BJ (cell line): Measurements from ENCODE around the gene NFIX. TPM values are rescaled to one million over a fixed set of nuclear protein-coding genes. Genes with fewer than 3 reads are reported as not detected.

Source experiments
- CTCF ChIA-PET: fragments of 350-600 bp; formaldehyde crosslinking; extraction: SDS; loops from one replicate; lab custom pipeline; 2021; ENCODE audit warnings: antibody characterized with exemption, inconsistent platforms; lab: Yijun Ruan, JAX
- POLR2A ChIA-PET: fragments of 300-600 bp; sonication (Branson Sonifier 250); formaldehyde crosslinking; extraction: SDS; loops from one replicate; lab custom pipeline; 2021; ENCODE audit warnings: antibody characterized with exemption; lab: Charles Lee
- DNase-seq: peaks from one replicate; pipeline ENCODE4 v3.0.0-alpha.2; 2011; ENCODE audit warnings: low read depth
- H3K27me3 ChIP-seq: 2 replicates; pipeline ENCODE4 v1.6.0; 2011; ENCODE audit warnings: low read length; ENCODE audit not compliant: control insufficient read depth, insufficient read depth
- H3K36me3 ChIP-seq: 2 replicates; pipeline ENCODE4 v1.5.1; 2011; ENCODE audit warnings: low read length; ENCODE audit not compliant: control insufficient read depth, insufficient read depth
- H3K4me3 ChIP-seq: 2 replicates; pipeline ENCODE4 v1.5.1; 2011; ENCODE audit warnings: low read depth, mild to moderate bottlenecking, control low read depth, low read length
- CTCF ChIP-seq: IDR thresholded peaks from 2 replicates; pipeline ENCODE4 v1.5.1; 2011; ENCODE audit warnings: low read depth, mild to moderate bottlenecking, control low read depth, inconsistent platforms, low read length, moderate library complexity; ENCODE audit not compliant: insufficient read depth
- polyA plus RNA-seq: library from polyadenylated mRNA; depleted of rRNA; stranded (reverse); fragments of >200 nt; gene quantifications from 2 replicates; pipeline ENCODE4 v1.2.3, GENCODE V29; 2011

NFIX gene
- polyA plus RNA-seq, 1 experiment = 29.4 TPM

DNA sequence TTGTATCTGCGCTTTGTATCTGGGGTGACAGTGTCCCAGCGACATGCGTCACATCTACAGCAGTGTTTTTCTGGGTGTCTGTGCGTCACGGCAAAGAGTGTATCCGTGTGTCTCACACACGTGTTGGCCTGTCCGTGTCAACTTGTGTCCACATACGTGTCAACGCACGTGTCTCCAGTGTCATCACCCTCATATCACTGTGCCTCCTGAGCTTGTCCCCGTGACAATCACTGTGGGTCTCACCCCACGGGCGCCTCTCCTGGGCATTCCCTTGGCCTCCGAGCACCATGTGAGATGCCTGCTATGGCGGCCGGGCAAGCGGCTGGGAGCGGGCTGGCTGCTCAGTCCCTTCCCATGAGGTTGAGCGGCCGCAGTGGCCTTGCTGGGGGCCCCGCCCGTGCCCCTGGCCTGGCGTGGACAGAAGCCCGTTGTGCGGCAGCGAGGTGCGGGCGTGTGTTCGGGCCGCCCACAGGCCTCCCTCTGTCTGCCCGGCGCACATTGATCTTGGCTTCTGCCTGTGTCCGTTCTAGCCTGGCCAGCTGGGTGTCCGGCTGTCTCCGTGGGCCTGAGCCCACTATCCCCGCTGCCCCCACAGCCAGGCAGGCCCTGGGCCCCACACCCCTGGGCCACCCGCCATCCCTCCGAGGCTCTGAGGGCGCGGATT, 6.4 kb downstream of the NFIX start:
- ChIA-PET POLR2A (no interaction called here), CTCF (interaction anchor here (3.0 to 5.4 kb wide), 2 partner anchors 59 to 60 kb away, joined by 9 to 23 read pairs; no protein-coding TSS in a partner anchor)
- DNase-seq = no peak
- no peaks in the 10 kb centered on the region for H3K27me3 ChIP-seq
- no peak for TF ChIP-seq CTCF
- H3K4me3 ChIP-seq = peak overlapping the region; percentile 23; the same call in 1 of the 2 replicates
- peaks cover 7% of the 10 kb centered on the region for H3K36me3 ChIP-seq

DNA sequence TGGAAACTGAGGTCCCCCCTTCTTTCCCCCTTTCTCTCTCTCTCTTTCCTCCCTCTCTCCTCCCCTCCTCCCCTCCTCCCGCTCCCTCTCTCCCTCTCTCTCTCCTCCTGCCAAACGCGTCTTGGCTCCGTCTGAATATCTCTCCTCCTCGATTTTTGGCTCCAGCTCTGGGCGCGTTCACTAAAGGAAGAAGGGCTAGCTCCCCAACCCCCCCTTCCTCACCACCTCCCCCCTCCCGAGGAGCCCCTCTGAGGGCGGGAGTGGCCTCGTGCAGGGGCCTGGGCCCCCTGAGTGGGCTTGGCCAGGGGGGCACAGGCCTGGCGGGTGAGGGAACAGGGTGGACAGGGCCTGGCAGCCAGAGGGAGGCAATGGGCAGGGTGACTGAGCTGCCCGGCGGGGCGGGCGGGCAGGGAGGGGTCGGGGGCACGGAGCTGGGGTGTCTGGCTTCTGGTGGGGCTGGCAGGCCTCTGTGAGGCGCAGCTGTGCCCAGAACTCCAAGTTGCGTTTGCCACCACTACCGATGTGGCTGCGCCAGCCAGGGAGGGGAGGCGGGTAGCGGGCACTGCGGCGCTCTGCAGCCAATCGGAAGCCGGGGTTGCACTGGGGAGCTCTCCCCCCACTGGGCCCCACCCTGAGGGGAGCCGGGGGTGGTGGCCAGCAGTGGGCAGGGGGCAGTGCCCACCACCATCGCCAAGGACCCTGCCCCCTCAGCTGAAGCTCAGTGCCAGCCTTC, 7.1 kb downstream of the NFIX start:
- peaks cover 6% of the 10 kb centered on the region for H3K36me3 ChIP-seq
- ChIA-PET POLR2A (no interaction called here), CTCF (interaction anchor here (0.6 to 5.4 kb wide), 3 partner anchors 19 to 465 kb away, joined by 3 to 23 read pairs (median 3); no protein-coding TSS in a partner anchor)
- peak overlapping the region; percentile 23; the same call in 1 of the 2 replicates for H3K4me3 ChIP-seq
- 0 out of 2 replicates have a peak, but pooled peaks have one; percentile 4 for TF ChIP-seq CTCF
- no peak for DNase-seq
- no peaks in the 10 kb centered on the region for H3K27me3 ChIP-seq

- CTCF ChIA-PET = interaction anchor here (0.6 to 5.4 kb wide), 2 partner anchors 58 to 466 kb away, joined by 3 to 23 read pairs; no protein-coding TSS in a partner anchor
- peaks cover 6% of the 10 kb centered on the region for H3K36me3 ChIP-seq
- no peak for DNase-seq
- H3K27me3 ChIP-seq = no peaks in the 10 kb centered on the region
- POLR2A ChIA-PET = no interaction called here
- no peak overlapping the region for H3K4me3 ChIP-seq
- no peak for TF ChIP-seq CTCF
Measured at GRCh38 chr19:13003081-13003480, 7.8 kb downstream of the NFIX start.

DNA sequence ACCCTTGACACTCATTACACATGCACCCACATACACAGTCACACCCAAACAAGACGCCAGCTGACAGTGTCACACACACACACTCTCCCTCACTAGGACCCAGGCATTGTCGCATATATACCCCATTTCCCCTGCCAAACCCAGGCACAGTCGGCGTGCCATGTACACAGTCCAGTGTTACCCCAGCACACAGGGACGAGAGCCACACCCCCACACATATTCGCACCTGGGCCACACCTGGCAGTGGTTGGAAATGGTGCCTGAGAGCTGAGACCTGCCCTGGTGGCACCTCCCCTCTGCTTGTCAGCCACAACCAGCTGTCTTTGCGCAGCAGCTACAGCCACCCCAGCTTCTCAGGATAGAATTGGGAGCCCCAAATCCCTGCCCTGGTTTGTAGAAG, 9.0 kb downstream of the NFIX start:
- Histone ChIP-seq H3K27me3 (no peaks in the 10 kb centered on the region), H3K4me3 (no peak overlapping the region), H3K36me3 (peaks cover 5% of the 10 kb centered on the region; the same call in 1 of the 2 replicates)
- CTCF ChIA-PET = interaction anchor here (1.8 to 5.4 kb wide), 3 partner anchors 14 to 57 kb away, joined by 6 to 23 read pairs (median 8); no protein-coding TSS in a partner anchor
- TF ChIP-seq CTCF = no peak
- POLR2A ChIA-PET = no interaction called here
- no peak for DNase-seq

- no peaks in the 10 kb centered on the region for H3K27me3 ChIP-seq
- H3K36me3 ChIP-seq = peaks cover 5% of the 10 kb centered on the region; the same call in 1 of the 2 replicates
- H3K4me3 ChIP-seq = no peak overlapping the region
- no peak for DNase-seq
- TF ChIP-seq CTCF = no peak
- ChIA-PET POLR2A (no interaction called here), CTCF (interaction anchor here (1.1 to 5.4 kb wide), 5 partner anchors 13 to 77 kb away, joined by 3 to 23 read pairs (median 6); no protein-coding TSS in a partner anchor)
Measured at GRCh38 chr19:13005253-13005652, 10.0 kb downstream of the NFIX start.
